Stimulated activated naive CD8-positive, alpha-beta T cell treated with anti-CD3 and anti-CD28 coated beads, Interleukin-15, Interleukin-2, amounts not matched to agents 100 ng/mL and 50 ng/mL, for 24 hours (primary cell): ENCODE results near the gene TBC1D7.

Experiments
- H3K27ac Mint-ChIP-seq: one replicate; pipeline ENCODE4 v1.8.0; 2021; ENCODE audit warnings: mild to moderate bottlenecking, mixed read lengths
- H3K27me3 Mint-ChIP-seq: one replicate; pipeline ENCODE4 v1.8.0; 2021; ENCODE audit warnings: mixed read lengths
- H3K36me3 Mint-ChIP-seq: one replicate; pipeline ENCODE4 v1.8.0; 2021; ENCODE audit warnings: low read depth, mixed read lengths
- H3K4me1 Mint-ChIP-seq: one replicate; pipeline ENCODE4 v1.8.0; 2021; ENCODE audit warnings: low read depth, mixed read lengths
- H3K4me3 Mint-ChIP-seq: one replicate; pipeline ENCODE4 v1.8.0; 2021; ENCODE audit warnings: mild to moderate bottlenecking, mixed read lengths
- H3K9me3 Mint-ChIP-seq: one replicate; pipeline ENCODE4 v1.8.0; 2021; ENCODE audit warnings: mixed read lengths

The TBC1D7 gene

DNA sequence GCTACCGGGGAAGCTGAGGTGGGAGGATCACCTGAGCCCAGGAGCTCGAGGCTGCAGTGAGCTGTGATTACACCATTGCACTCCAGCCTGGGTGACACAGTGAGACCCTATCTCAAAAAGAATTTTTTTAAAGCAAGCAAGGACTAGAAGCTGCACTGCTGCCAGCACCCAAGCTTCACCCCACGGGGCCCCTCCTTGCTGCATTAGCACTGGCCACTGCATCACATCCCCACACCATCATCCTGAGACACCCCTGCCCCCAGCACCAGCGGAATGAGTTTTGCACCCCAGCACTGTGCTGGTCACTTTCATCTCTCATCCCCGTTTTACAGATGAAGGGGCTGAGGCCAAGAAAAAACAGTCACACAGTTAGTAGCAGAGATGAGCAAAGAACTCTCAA, 30.9 kb downstream of the TBC1D7 start:
- peaks cover 14% of the 10 kb centered on the region for H3K4me1 Mint-ChIP-seq
- no peaks in the 10 kb centered on the region for H3K9me3 Mint-ChIP-seq
- H3K27me3 Mint-ChIP-seq: no peaks in the 10 kb centered on the region
- no peak overlapping the region for H3K4me3 Mint-ChIP-seq
- no peak overlapping the region for H3K27ac Mint-ChIP-seq
- peaks cover 61% of the 10 kb centered on the region for H3K36me3 Mint-ChIP-seq

GRCh38 chr6:13296536-13296997, 31.8 kb downstream of the TBC1D7 start:
- Mint-ChIP-seq H3K36me3 (peaks cover 60% of the 10 kb centered on the region), H3K4me3 (no peak overlapping the region), H3K9me3 (no peaks in the 10 kb centered on the region), H3K4me1 (peaks cover 10% of the 10 kb centered on the region), H3K27me3 (no peaks in the 10 kb centered on the region), H3K27ac (no peak overlapping the region)

GRCh38 chr6:13295576-13295975, 32.8 kb downstream of the TBC1D7 start:
- Mint-ChIP-seq H3K27ac (no peak overlapping the region), H3K4me1 (peaks cover 8% of the 10 kb centered on the region), H3K27me3 (no peaks in the 10 kb centered on the region), H3K9me3 (no peaks in the 10 kb centered on the region), H3K36me3 (peaks cover 51% of the 10 kb centered on the region), H3K4me3 (no peak overlapping the region)

DNA sequence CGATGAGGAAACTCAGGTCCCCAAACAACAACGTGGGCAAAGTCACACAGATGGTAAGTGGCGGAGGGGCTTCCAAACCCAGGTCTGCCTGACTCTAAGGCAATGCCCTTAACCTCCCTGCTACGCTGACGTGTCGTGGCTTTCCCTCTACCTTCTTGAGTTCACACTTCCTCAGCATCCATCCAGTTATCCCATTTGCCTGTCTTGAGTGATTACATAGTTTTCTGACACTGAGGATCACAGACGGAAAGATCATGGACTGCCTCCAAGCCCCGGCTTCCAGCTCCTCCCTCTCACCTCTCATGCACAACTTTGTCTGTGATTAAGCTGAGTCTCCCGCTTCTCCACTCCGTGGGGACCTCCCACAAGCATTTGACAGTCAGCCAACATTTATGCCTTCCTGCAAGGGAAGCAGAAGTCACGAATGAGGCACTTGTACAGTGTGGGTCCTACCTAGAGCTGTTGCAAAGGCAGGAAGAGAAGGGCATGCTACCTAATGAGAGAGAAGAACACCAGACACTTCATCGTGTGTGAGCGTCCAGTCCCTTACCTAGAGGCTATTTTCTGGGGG, 33.8 kb downstream of the TBC1D7 start:
- Mint-ChIP-seq H3K36me3 (peaks cover 52% of the 10 kb centered on the region), H3K9me3 (peaks cover 7% of the 10 kb centered on the region), H3K27ac (no peak overlapping the region), H3K4me3 (no peak overlapping the region), H3K4me1 (peaks cover 6% of the 10 kb centered on the region), H3K27me3 (no peaks in the 10 kb centered on the region)

GRCh38 chr6:13292774-13293173, 35.6 kb downstream of the TBC1D7 start:
- Mint-ChIP-seq H3K4me3 (no peak overlapping the region), H3K36me3 (peaks cover 52% of the 10 kb centered on the region), H3K27me3 (no peaks in the 10 kb centered on the region), H3K9me3 (peaks cover 7% of the 10 kb centered on the region), H3K4me1 (peaks cover 6% of the 10 kb centered on the region), H3K27ac (no peak overlapping the region)

DNA sequence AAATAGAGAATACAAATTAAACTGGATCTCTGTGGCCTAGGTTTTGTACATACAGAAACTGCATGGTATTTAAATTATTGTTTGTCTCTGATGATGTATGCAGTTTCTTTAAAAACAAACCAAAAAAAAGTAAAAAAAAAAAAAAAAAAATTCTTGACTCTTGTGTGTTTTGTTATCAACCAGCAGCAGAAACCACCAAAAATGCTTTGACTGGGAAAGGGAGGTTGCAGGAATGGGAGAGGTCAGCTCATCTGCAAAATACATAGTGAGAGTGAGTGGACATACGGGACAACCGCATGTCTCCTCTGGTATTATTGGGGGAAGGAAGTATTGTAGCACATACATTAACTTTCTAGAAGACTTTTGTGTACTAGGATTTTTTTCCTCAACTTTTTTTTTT, 38.0 kb downstream of the TBC1D7 start:
- peaks cover 6% of the 10 kb centered on the region for H3K4me1 Mint-ChIP-seq
- peaks cover 14% of the 10 kb centered on the region for H3K9me3 Mint-ChIP-seq
- no peak overlapping the region for H3K27ac Mint-ChIP-seq
- no peaks in the 10 kb centered on the region for H3K27me3 Mint-ChIP-seq
- H3K4me3 Mint-ChIP-seq: no peak overlapping the region
- peaks cover 69% of the 10 kb centered on the region for H3K36me3 Mint-ChIP-seq

GRCh38 chr6:13289789-13290318, 38.5 kb downstream of the TBC1D7 start:
- H3K4me1 Mint-ChIP-seq: peaks cover 6% of the 10 kb centered on the region
- peaks cover 14% of the 10 kb centered on the region for H3K9me3 Mint-ChIP-seq
- no peaks in the 10 kb centered on the region for H3K27me3 Mint-ChIP-seq
- no peak overlapping the region for H3K27ac Mint-ChIP-seq
- peaks cover 64% of the 10 kb centered on the region for H3K36me3 Mint-ChIP-seq
- H3K4me3 Mint-ChIP-seq: no peak overlapping the region

- Mint-ChIP-seq H3K27me3 (no peaks in the 10 kb centered on the region), H3K4me1 (peaks cover 6% of the 10 kb centered on the region), H3K4me3 (no peak overlapping the region), H3K36me3 (peaks cover 59% of the 10 kb centered on the region), H3K27ac (no peak overlapping the region), H3K9me3 (peaks cover 14% of the 10 kb centered on the region)
Measured at GRCh38 chr6:13288969-13289391, 39.4 kb downstream of the TBC1D7 start.

GRCh38 chr6:13288481-13288880, 39.9 kb downstream of the TBC1D7 start:
- Mint-ChIP-seq H3K27ac (no peak overlapping the region), H3K4me1 (peaks cover 6% of the 10 kb centered on the region), H3K27me3 (no peaks in the 10 kb centered on the region), H3K36me3 (peaks cover 56% of the 10 kb centered on the region), H3K4me3 (no peak overlapping the region), H3K9me3 (peaks cover 14% of the 10 kb centered on the region)

- Mint-ChIP-seq H3K4me3 (no peak overlapping the region), H3K27ac (no peak overlapping the region), H3K9me3 (peaks cover 14% of the 10 kb centered on the region), H3K36me3 (peaks cover 45% of the 10 kb centered on the region), H3K27me3 (no peaks in the 10 kb centered on the region), H3K4me1 (peaks cover 6% of the 10 kb centered on the region)
Measured at GRCh38 chr6:13287104-13287503, 41.2 kb downstream of the TBC1D7 start.

- H3K9me3 Mint-ChIP-seq: peaks cover 14% of the 10 kb centered on the region
- no peak overlapping the region for H3K4me3 Mint-ChIP-seq
- H3K4me1 Mint-ChIP-seq: peaks cover 6% of the 10 kb centered on the region
- no peaks in the 10 kb centered on the region for H3K27me3 Mint-ChIP-seq
- H3K36me3 Mint-ChIP-seq: peaks cover 43% of the 10 kb centered on the region
- no peak overlapping the region for H3K27ac Mint-ChIP-seq
Measured at GRCh38 chr6:13286181-13286580, 42.2 kb downstream of the TBC1D7 start.

DNA sequence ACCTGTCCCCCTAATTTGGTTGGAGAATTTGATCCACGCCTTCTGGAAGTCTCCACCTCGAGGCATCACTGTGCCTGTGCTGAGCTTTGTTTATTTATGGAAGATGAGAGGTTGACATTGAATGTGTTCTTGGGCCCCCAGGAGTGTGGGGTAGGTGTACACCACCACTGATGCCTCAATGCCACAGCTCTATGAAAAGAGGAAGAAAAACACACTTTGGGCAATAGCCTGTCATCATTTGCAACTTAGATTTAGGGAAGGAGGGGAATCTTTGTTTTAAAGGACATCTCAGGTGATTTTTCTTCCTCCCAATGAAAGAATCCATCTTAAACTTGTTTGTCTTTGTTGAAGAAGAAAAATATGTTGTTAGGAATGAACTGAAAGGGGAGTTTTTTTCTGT, 42.6 kb downstream of the TBC1D7 start:
- Mint-ChIP-seq H3K4me3 (no peak overlapping the region), H3K36me3 (peaks cover 43% of the 10 kb centered on the region), H3K4me1 (peaks cover 6% of the 10 kb centered on the region), H3K27ac (no peak overlapping the region), H3K9me3 (peaks cover 14% of the 10 kb centered on the region), H3K27me3 (no peaks in the 10 kb centered on the region)

DNA sequence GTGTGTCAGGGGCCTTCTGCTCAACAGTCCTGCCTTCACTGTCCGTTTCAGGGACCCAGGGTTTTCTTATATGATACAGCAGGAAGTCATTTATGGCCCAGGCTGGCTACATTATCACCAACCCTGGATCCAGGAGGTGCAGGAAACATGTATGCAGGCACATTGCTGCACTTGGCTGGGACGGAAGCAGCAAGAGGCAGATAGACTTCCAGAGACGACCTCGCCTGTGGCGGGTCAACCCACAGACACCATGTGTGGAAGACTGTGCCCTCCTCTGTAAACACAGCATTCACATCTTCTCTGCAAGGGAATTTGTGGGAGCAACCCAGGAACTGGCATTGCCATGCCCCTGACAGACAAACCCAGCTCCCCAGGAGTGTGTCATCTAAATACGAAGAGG, 43.7 kb downstream of the TBC1D7 start:
- Mint-ChIP-seq H3K4me3 (no peak overlapping the region), H3K27me3 (no peaks in the 10 kb centered on the region), H3K27ac (no peak overlapping the region), H3K4me1 (peaks cover 11% of the 10 kb centered on the region), H3K36me3 (peaks cover 34% of the 10 kb centered on the region), H3K9me3 (peaks cover 8% of the 10 kb centered on the region)

DNA sequence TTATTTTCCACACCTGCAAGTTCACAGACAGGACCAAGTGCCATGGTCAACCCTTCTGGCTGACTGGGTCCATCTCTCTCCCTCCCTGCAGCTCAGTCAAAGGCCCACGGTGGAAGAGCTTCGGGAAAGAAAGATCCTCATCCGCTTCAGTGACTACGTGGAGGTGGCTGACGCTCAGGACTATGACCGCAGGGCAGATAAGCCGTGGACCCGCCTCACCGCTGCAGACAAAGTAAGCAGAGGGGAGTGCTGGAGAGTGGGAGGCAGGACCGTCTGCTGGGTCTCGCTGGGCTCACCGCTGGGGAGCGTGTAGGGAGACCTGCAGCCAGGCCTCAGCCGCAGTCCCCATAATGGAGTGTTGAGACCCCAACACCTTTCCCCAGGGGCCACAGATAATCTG, 45.0 kb downstream of the TBC1D7 start:
- peaks cover 8% of the 10 kb centered on the region for H3K9me3 Mint-ChIP-seq
- H3K4me3 Mint-ChIP-seq: no peak overlapping the region
- H3K27me3 Mint-ChIP-seq: no peaks in the 10 kb centered on the region
- H3K4me1 Mint-ChIP-seq: peaks cover 11% of the 10 kb centered on the region
- peaks cover 24% of the 10 kb centered on the region for H3K36me3 Mint-ChIP-seq
- H3K27ac Mint-ChIP-seq: no peak overlapping the region

GRCh38 chr6:13282393-13283069, 45.8 kb downstream of the TBC1D7 start:
- Mint-ChIP-seq H3K36me3 (peaks cover 23% of the 10 kb centered on the region), H3K9me3 (peaks cover 8% of the 10 kb centered on the region), H3K27me3 (no peaks in the 10 kb centered on the region), H3K27ac (no peak overlapping the region), H3K4me3 (no peak overlapping the region), H3K4me1 (peaks cover 17% of the 10 kb centered on the region)
